Endothelial cell of umbilical vein (primary cell): ENCODE measurements around the gene CLCN3. TPM values are rescaled to one million over a fixed set of nuclear protein-coding genes. Genes with fewer than 3 reads are reported as not detected.

Experiments
- BruUV-seq: library from RNA; stranded (reverse); fragments of 400-500 nt; replicated peaks from 2 replicates; lab custom pipeline; 2021; lab: Mats Ljungman, UMichigan
- CTCF ChIA-PET: fragments of 300-600, 350-600 bp; sonication (Branson Sonifier 250); formaldehyde crosslinking; loops from one replicate; lab custom pipeline; 2021; ENCODE audit warnings: antibody characterized with exemption, inconsistent platforms; lab: Charles Lee
- POLR2A ChIA-PET: fragments of 300-600, 350-600 bp; sonication (Branson Sonifier 250); formaldehyde crosslinking; loops from one replicate; lab custom pipeline; 2021; ENCODE audit warnings: antibody characterized with exemption, inconsistent platforms; lab: Charles Lee
- DNase-seq: peaks from one replicate; pipeline ENCODE4 v3.0.0-alpha.2; 2011; ENCODE audit warnings: low read depth, low spot score
- FAIRE-seq: peaks from 2 replicates; lab custom pipeline; 2011; peaks lifted over from hg19 to GRCh38; lab: Jason Lieb, UNC
- H2AFZ ChIP-seq: 2 replicates; pipeline ENCODE4 v1.6.0; 2012; ENCODE audit warnings: low read depth, low read length, control low read depth, inconsistent platforms
- H3K27ac ChIP-seq: 2 replicates; pipeline ENCODE4 v1.5.1; 2011; ENCODE audit warnings: low read depth, mild to moderate bottlenecking, control low read depth, low read length, moderate library complexity; ENCODE audit not compliant: insufficient read depth
- H3K27me3 ChIP-seq, 2 experiments: 2 replicates each; pipeline versions ENCODE4 v1.6.0 to v1.6.1; 2011; ENCODE audit warnings: low read length in 2 of 2, mixed read lengths in 1 of 2; ENCODE audit not compliant: control insufficient read depth in 2 of 2, insufficient read depth in 2 of 2
- H3K36me3 ChIP-seq, 2 experiments: 2 replicates in 1 of 2; 3 replicates in 1 of 2; pipeline ENCODE4 v1.5.1; 2011; ENCODE audit warnings: low read length in 2 of 2, mild to moderate bottlenecking in 1 of 2, moderate library complexity in 1 of 2; ENCODE audit not compliant: control insufficient read depth in 2 of 2, insufficient read depth in 2 of 2; ENCODE audit errors: extremely low read depth in 1 of 2
- H3K4me1 ChIP-seq: 3 replicates; pipeline ENCODE4 v1.5.1; 2011; ENCODE audit warnings: mild to moderate bottlenecking, low read length; ENCODE audit not compliant: control insufficient read depth, insufficient read depth; ENCODE audit errors: extremely low read depth
- H3K4me2 ChIP-seq: 2 replicates; pipeline ENCODE4 v1.6.1; 2011; ENCODE audit warnings: low read length, control low read depth, mixed read lengths; ENCODE audit not compliant: insufficient read depth
- H3K4me3 ChIP-seq, 3 experiments: fragments of 200-600 bp in 1 of 3; sonication (generic), shearing (Covaris generic) in 1 of 3; replicated peaks in 1 of 3; 2 replicates each; pipeline ENCODE4 v1.5.1; 2011 to 2016; ENCODE audit warnings: control low read depth in 3 of 3, low read length in 3 of 3, mild to moderate bottlenecking in 2 of 3, inconsistent platforms in 1 of 3, low read depth in 1 of 3, moderate library complexity in 1 of 3; ENCODE audit not compliant: insufficient read depth in 1 of 3
- H3K79me2 ChIP-seq: 2 replicates; pipeline ENCODE4 v1.6.0; 2012; ENCODE audit warnings: low read length, inconsistent platforms; ENCODE audit not compliant: control insufficient read depth, insufficient read depth
- H3K9ac ChIP-seq: replicated peaks from 2 replicates; pipeline ENCODE3; 2011; ENCODE audit warnings: low read length, control low read depth; ENCODE audit not compliant: insufficient read depth; ENCODE audit errors: extremely low read depth
- H3K9me1 ChIP-seq: replicated peaks from 3 replicates; pipeline ENCODE4 v1.6.0; 2011; ENCODE audit warnings: mild to moderate bottlenecking, low read length; ENCODE audit not compliant: control insufficient read depth, insufficient read depth; ENCODE audit errors: extremely low read depth
- H3K9me3 ChIP-seq: replicated peaks from 2 replicates; pipeline ENCODE4 v1.5.1; 2012; ENCODE audit warnings: low read length, inconsistent platforms; ENCODE audit not compliant: control insufficient read depth, insufficient read depth
- H4K20me1 ChIP-seq: replicated peaks from 2 replicates; pipeline ENCODE3; 2011; ENCODE audit warnings: mild to moderate bottlenecking, low read length; ENCODE audit not compliant: control insufficient read depth, insufficient read depth; ENCODE audit errors: extremely low read depth
- CTCF ChIP-seq, 2 donors: IDR thresholded peaks; 1 replicate in 1 of 2; 2 replicates in 1 of 2; pipeline ENCODE4 v1.5.1; 2011; ENCODE audit warnings: low read length in 2 of 2, mild to moderate bottlenecking in 2 of 2, moderate library complexity in 2 of 2, control low read depth in 1 of 2, inconsistent platforms in 1 of 2, low read depth in 1 of 2; ENCODE audit not compliant: insufficient read depth in 1 of 2; ENCODE audit errors: extremely low read depth in 1 of 2
- EZH2 ChIP-seq: IDR thresholded peaks from 2 replicates; pipeline ENCODE4 v1.6.1; 2012; ENCODE audit warnings: borderline replicate concordance, low read depth, mild to moderate bottlenecking, moderate library complexity, low read length, inconsistent platforms; ENCODE audit not compliant: severe bottlenecking
- FOS ChIP-seq: IDR thresholded peaks from 2 replicates; pipeline ENCODE4 v1.6.1; 2011; ENCODE audit warnings: mild to moderate bottlenecking, low read length, moderate library complexity, borderline replicate concordance; ENCODE audit not compliant: insufficient read depth
- GATA2 ChIP-seq: IDR thresholded peaks from 2 replicates; pipeline ENCODE4 v1.7.0; 2011; ENCODE audit warnings: low read depth, mild to moderate bottlenecking, moderate library complexity, mixed read lengths, low read length; ENCODE audit not compliant: insufficient read length, insufficient read depth
- JUN ChIP-seq: IDR thresholded peaks from 2 replicates; pipeline ENCODE4 v1.6.1; 2011; ENCODE audit warnings: borderline replicate concordance, low read depth; ENCODE audit not compliant: insufficient read length, insufficient read depth
- MYC ChIP-seq: IDR thresholded peaks from one replicate; pipeline ENCODE4 v1.6.1; 2011; ENCODE audit warnings: mild to moderate bottlenecking, low read depth, low read length
- POLR2A ChIP-seq: IDR thresholded peaks from 2 replicates; pipeline ENCODE4 v1.6.1; 2012; ENCODE audit warnings: low read depth, mild to moderate bottlenecking, control low read depth, low read length
- POLR2AphosphoS5 ChIP-seq: IDR thresholded peaks from 2 replicates; pipeline ENCODE4 v1.6.1; 2012; ENCODE audit warnings: low read depth, mild to moderate bottlenecking, control low read depth, low read length, moderate library complexity; ENCODE audit not compliant: insufficient read depth
- dilution Hi-C: fragments of 300-500 bp; cut with MboI; formaldehyde crosslinking; loops from one replicate; pipeline ENCODE4 v1.15.0; 2019; ENCODE audit warnings: low sequenced_read_pairs; ENCODE audit not compliant: extremely low pct_ligation_motif_present
- intact Hi-C: fragments of 100-400 bp; cut with micrococcal nuclease; formaldehyde crosslinking; loops from one replicate; pipeline ENCODE4 v1.10.0; 2022
- polyA plus RNA-seq, 4 experiments: library from polyadenylated mRNA; depleted of rRNA in 3 of 4; stranded (reverse) in 3 of 4; unstranded in 1 of 4; fragments of >200 nt; gene quantifications; 2 replicates each; pipeline versions ENCODE4 v1.2.1 to v1.2.3, GENCODE V29; 2011 to 2012; ENCODE audit warnings: missing spikeins in 1 of 4
- total RNA-seq: library from RNA; stranded (reverse); gene quantifications from 2 replicates; pipeline ENCODE4 v1.2.3, GENCODE V29; 2021
- TF ChIP-seq, protein P1 (sequence below): IDR thresholded peaks from 2 replicates; pipeline ENCODE4 v1.6.1; 2011; ENCODE audit not compliant: insufficient read depth, insufficient read length

Gene CLCN3
- total and polyA plus RNA-seq, 2 donors (not counting 3 experiments of a cell fraction or from before 2014, with no cell fraction given): 16.5 to 51.4 TPM

DNA sequence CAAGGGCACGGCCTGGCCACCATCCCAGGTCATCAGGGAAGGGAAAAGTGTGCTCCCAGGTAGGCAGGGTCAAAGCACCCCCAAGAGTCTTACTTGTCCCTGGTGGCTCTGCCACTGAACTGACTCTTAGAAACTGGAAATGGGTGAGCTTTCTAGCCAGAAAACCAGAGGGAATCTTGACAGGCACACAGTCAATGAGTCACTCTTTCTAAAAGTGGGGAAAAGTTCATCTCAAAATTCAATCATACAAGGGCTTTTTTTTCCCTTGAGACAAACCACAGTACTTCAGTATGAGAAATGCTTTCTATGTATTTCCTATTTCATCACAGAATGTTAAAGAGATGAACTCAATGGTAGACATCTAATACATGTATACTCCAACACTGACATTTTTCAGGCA is 124.9 kb downstream of the CLCN3 start:
- peaks cover 3 to 12% of the 10 kb centered on the region in 2 experiments for H3K36me3 ChIP-seq

More for the DNA sequence above, 124.9 kb downstream of the CLCN3 start:
- no peaks in the 10 kb centered on the region for H3K9me1 ChIP-seq
- FAIRE-seq (no peak), DNase-seq (no peak)
- H3K27me3 ChIP-seq: no peaks in the 10 kb centered on the region
- no peak overlapping the region for H3K27ac ChIP-seq
- intact Hi-C loops (no loop called here), dilution Hi-C loops (no loop called here)
- no peaks in the 10 kb centered on the region for H3K79me2 ChIP-seq
- POLR2A ChIA-PET: no interaction called here
- H3K4me3 ChIP-seq: no peak overlapping the region
- H3K9ac ChIP-seq: no peak overlapping the region
- CTCF ChIA-PET: no interaction called here
- no TSS peak for BruUV-seq
- H2AFZ ChIP-seq: no peak overlapping the region
- H3K4me1 ChIP-seq: no peaks in the 10 kb centered on the region
- no peak for TF ChIP-seq POLR2AphosphoS5
- TF ChIP-seq, protein P1, sequence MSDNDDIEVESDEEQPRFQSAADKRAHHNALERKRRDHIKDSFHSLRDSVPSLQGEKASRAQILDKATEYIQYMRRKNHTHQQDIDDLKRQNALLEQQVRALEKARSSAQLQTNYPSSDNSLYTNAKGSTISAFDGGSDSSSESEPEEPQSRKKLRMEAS: no peak
- TF ChIP-seq FOS: no peak
- no peak for TF ChIP-seq EZH2
- no peak for TF ChIP-seq JUN
- no peak for TF ChIP-seq CTCF (IDR thresholded peaks at IDR 0.05; ENCODE audit: extremely low read depth in 1 of 2, insufficient read depth in 1 of 2, low read depth in 1 of 2, low read length in 2 of 2)
- TF ChIP-seq MYC: no peak
- no peak for TF ChIP-seq POLR2A
- TF ChIP-seq GATA2: no peak
- no peaks in the 10 kb centered on the region for H3K9me3 ChIP-seq
- H3K4me2 ChIP-seq: no peak overlapping the region
- no peaks in the 10 kb centered on the region for H4K20me1 ChIP-seq
